ENCODE measurements around the gene PIGL. TPM values are rescaled to one million over a fixed set of nuclear protein-coding genes. Genes with fewer than 3 reads are reported as not detected.

PIGL gene
- total RNA-seq, 1 donor from 2014 or later = 31.1 TPM

GRCh38 chr17:16345565-16345964, 128.6 kb downstream of the PIGL start:
- FAIRE-seq = no peak
- no peaks in the 10 kb centered on the region for H3K27me3 ChIP-seq (ENCODE audit: control insufficient read depth, insufficient read depth, low read length)
- DNase-seq (ENCODE audit: low read depth) = no peak
- H3K4me3 ChIP-seq (ENCODE audit: low read depth, low read length) = no peak overlapping the region
- TF ChIP-seq CTCF (IDR thresholded peaks at IDR 0.05; ENCODE audit: insufficient read depth, low read length, severe bottlenecking) = no peak
- H3K36me3 ChIP-seq (ENCODE audit: control insufficient read depth, insufficient read depth, low read length) = no peaks in the 10 kb centered on the region

GRCh38 chr17:16346721-16347271, 129.8 kb downstream of the PIGL start:
- DNase-seq (ENCODE audit: low read depth) = no peak
- Histone ChIP-seq H3K36me3 (ENCODE audit: control insufficient read depth, insufficient read depth, low read length) (no peaks in the 10 kb centered on the region), H3K4me3 (ENCODE audit: low read depth, low read length) (no peak overlapping the region), H3K27me3 (ENCODE audit: control insufficient read depth, insufficient read depth, low read length) (no peaks in the 10 kb centered on the region)
- TF ChIP-seq CTCF (IDR thresholded peaks at IDR 0.05; ENCODE audit: insufficient read depth, low read length, severe bottlenecking) = no peak
- FAIRE-seq = no peak

- FAIRE-seq (no peak), DNase-seq (ENCODE audit: low read depth) (no peak)
- TF ChIP-seq CTCF (IDR thresholded peaks at IDR 0.05; ENCODE audit: insufficient read depth, low read length, severe bottlenecking) = no peak
- H3K36me3 ChIP-seq (ENCODE audit: control insufficient read depth, insufficient read depth, low read length) = no peaks in the 10 kb centered on the region
- peaks cover 2% of the 10 kb centered on the region for H3K27me3 ChIP-seq (ENCODE audit: control insufficient read depth, insufficient read depth, low read length)
- no peak overlapping the region for H3K4me3 ChIP-seq (ENCODE audit: low read depth, low read length)
These were observed 131.6 kb downstream of the PIGL start for GRCh38 chr17:16348586-16348985.

GRCh38 chr17:16349431-16349830, 132.4 kb downstream of the PIGL start:
- FAIRE-seq (no peak), DNase-seq (ENCODE audit: low read depth) (no peak)
- Histone ChIP-seq H3K4me3 (ENCODE audit: low read depth, low read length) (no peak overlapping the region), H3K27me3 (ENCODE audit: control insufficient read depth, insufficient read depth, low read length) (peaks cover 2% of the 10 kb centered on the region), H3K36me3 (ENCODE audit: control insufficient read depth, insufficient read depth, low read length) (no peaks in the 10 kb centered on the region)
- no peak for TF ChIP-seq CTCF (IDR thresholded peaks at IDR 0.05; ENCODE audit: insufficient read depth, low read length, severe bottlenecking)

GRCh38 chr17:16351831-16352230, 134.8 kb downstream of the PIGL start:
- FAIRE-seq (no peak), DNase-seq (ENCODE audit: low read depth) (peak; percentile 27)
- H3K27me3 ChIP-seq (ENCODE audit: control insufficient read depth, insufficient read depth, low read length) = peaks cover 2% of the 10 kb centered on the region
- peak overlapping the region; percentile 49 for H3K4me3 ChIP-seq (ENCODE audit: low read depth, low read length)
- no peaks in the 10 kb centered on the region for H3K36me3 ChIP-seq (ENCODE audit: control insufficient read depth, insufficient read depth, low read length)
- no peak for TF ChIP-seq CTCF (IDR thresholded peaks at IDR 0.05; ENCODE audit: insufficient read depth, low read length, severe bottlenecking)

GRCh38 chr17:16352303-16352666, 135.3 kb downstream of the PIGL start:
- peaks cover 2% of the 10 kb centered on the region for H3K27me3 ChIP-seq (ENCODE audit: control insufficient read depth, insufficient read depth, low read length)
- H3K36me3 ChIP-seq (ENCODE audit: control insufficient read depth, insufficient read depth, low read length) = no peaks in the 10 kb centered on the region
- no peak for FAIRE-seq
- H3K4me3 ChIP-seq (ENCODE audit: low read depth, low read length) = peak overlapping the region; percentile 49
- no peak for TF ChIP-seq CTCF (IDR thresholded peaks at IDR 0.05; ENCODE audit: insufficient read depth, low read length, severe bottlenecking)
- DNase-seq (ENCODE audit: low read depth) = no peak
